ENCODE data around the gene CHD3. TPM values are rescaled to one million over a fixed set of nuclear protein-coding genes. Genes with fewer than 3 reads are reported as not detected.
A peak's percentile ranks its signal among the peaks of the same experiment; 100 is the strongest.

CHD3 gene
- total RNA-seq, 2 donors from 2014 or later: 17.6 to 44.7 TPM

DNA sequence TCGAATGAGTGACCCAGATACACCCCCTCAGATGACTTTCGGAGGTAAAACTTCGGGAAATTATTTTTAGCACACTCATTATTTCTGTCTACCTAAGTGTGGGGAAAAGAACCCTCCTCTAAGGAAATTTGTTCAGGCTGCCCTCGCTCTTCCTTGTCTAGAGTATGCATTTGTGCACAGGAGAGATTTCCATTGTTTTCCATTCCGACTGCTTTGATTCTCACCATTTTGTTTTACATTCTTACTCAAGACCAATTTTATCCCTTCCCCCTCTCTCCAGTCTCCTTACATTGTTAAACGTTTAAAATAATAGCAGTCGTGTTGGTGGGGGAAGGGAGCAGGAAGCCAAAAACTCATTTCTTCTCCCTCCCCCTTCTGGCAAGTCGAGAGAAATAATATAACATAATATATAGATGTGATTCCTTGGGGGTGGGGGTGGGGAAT lies 1.5 kb upstream of the CHD3 start:
- Histone ChIP-seq H3K27ac (peak overlapping the region; percentile 88 to 90), H3K27me3 (no peaks in the 10 kb centered on the region), H3K4me1 (peaks cover 0 to 48% of the 10 kb centered on the region in 2 donors), H3K4me3 (peak overlapping the region; percentile 17 to 87), H3K9me3 (no peaks in the 10 kb centered on the region), H3K36me3 (peaks cover 2% of the 10 kb centered on the region)
- no peak for TF ChIP-seq CTCF (IDR thresholded peaks at IDR 0.05)
- DNase-seq (ENCODE audit: low spot score): no peak

- DNase-seq (ENCODE audit: low spot score): peak; percentile 91
- no peak for TF ChIP-seq CTCF (IDR thresholded peaks at IDR 0.05)
- Histone ChIP-seq H3K4me3 (peak overlapping the region; percentile 17 to 87), H3K27ac (peak overlapping the region; percentile 88 to 90), H3K27me3 (no peaks in the 10 kb centered on the region), H3K36me3 (peaks cover 4% of the 10 kb centered on the region), H3K4me1 (peaks cover 0 to 47% of the 10 kb centered on the region in 2 donors), H3K9me3 (no peaks in the 10 kb centered on the region)
Measured at GRCh38 chr17:7887482-7888183, 956 bp upstream of the CHD3 start.

DNA sequence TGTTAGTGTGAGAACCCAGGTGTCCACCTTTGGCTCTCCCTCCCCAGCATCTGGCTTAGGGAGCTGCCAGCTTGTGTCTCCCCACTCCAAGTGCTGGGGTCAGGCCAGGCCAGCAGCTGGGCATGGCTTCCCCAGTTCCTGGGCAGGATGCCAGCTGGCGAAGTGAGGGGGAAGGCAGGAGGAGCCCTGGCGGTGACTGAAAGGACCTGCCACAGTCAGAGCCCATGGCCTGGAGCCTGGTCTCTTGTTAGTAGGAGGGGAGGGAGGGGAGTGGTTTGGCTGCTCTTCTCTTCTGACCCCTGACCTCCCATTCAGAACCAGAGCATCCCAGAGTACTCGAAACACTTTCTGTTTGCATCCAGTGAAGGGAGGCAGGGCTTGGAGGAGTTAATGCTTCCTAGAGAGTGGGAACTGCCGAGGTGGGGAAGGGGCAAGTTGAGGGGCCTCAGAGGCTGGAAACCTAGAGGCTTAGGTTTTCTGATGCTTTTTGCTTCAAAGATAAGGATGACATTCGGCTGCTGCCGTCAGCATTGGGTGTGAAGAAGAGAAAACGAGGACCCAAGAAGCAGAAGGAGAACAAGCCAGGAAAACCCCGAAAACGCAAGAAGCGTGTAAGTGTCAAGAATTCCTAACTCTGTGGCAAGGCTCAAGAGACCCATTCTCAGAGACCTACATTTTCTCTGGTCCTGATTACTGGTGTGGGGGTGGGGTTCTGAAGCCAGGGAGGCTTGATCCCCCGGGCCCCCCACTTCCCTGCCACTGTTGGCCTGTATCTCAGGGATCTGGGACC lies 772 bp downstream of the CHD3 start:
- Histone ChIP-seq H3K4me1 (peaks cover 0 to 47% of the 10 kb centered on the region in 2 donors), H3K9me3 (no peaks in the 10 kb centered on the region), H3K27me3 (no peaks in the 10 kb centered on the region), H3K36me3 (peaks cover 18% of the 10 kb centered on the region), H3K4me3 (peak overlapping the region in 1 of 2 donors; percentile 87), H3K27ac (peak overlapping the region; percentile 88 to 90)
- peak; percentile 96 for DNase-seq (ENCODE audit: low spot score)
- TF ChIP-seq CTCF (IDR thresholded peaks at IDR 0.05): peak in 1 of 2 donors; percentile 54

DNA sequence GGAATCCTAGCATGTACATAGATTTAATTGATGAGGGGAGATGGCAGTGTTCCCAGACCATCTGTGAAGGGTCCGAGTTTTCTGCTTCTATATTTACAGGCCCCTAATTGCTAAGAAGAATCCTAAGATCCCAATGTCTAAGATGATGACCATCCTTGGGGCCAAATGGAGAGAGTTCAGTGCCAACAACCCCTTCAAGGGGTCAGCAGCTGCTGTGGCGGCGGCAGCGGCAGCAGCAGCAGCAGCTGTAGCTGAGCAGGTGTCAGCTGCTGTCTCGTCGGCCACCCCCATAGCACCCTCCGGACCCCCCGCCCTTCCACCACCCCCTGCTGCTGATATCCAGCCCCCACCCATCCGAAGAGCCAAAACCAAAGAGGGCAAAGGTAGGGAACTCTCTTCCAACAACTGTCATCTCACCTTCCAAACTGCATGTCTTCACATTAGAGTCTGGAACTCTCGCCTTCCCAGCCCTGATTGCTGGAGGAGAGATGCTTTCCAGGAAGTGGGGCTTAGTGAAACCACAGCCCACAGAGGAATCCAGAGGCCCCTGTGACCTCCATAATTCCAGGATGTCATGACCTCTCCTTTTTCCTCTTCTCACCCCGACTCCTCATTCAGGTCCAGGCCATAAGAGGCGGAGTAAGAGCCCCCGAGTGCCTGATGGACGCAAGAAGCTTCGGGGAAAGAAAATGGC lies 4.7 kb downstream of the CHD3 start:
- Histone ChIP-seq H3K4me3 (no peak overlapping the region), H3K36me3 (peaks cover 34% of the 10 kb centered on the region), H3K4me1 (peaks cover 0 to 19% of the 10 kb centered on the region in 2 donors), H3K9me3 (no peaks in the 10 kb centered on the region), H3K27me3 (no peaks in the 10 kb centered on the region), H3K27ac (no peak overlapping the region)
- TF ChIP-seq CTCF (IDR thresholded peaks at IDR 0.05): no peak
- no peak for DNase-seq (ENCODE audit: low spot score)

DNA sequence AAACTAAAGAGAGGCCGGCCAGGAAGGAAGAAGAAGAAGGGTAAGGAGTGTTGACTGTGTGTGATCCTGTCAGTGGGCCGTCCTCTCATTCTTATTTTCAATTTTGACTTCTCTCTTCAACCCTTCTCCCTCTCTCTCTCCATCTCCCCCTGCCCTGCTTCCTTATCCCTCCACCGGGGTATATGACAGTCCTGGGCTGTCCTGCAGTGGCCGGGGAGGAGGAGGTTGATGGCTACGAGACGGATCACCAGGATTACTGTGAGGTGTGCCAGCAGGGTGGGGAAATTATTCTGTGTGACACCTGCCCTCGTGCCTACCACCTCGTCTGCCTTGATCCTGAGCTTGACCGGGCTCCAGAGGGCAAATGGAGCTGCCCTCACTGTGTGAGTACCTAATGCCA lies 5.6 kb downstream of the CHD3 start:
- Histone ChIP-seq H3K27me3 (no peaks in the 10 kb centered on the region), H3K4me3 (no peak overlapping the region), H3K27ac (no peak overlapping the region), H3K4me1 (peaks cover 0 to 10% of the 10 kb centered on the region in 2 donors), H3K9me3 (no peaks in the 10 kb centered on the region), H3K36me3 (peaks cover 43% of the 10 kb centered on the region)
- no peak for DNase-seq (ENCODE audit: low spot score)
- TF ChIP-seq CTCF (IDR thresholded peaks at IDR 0.05): no peak

Measured in right atrium auricular region (tissue), 2 donors.